Fibroblast of the aortic adventitia (primary cell): Measurements from ENCODE around the gene CD74. TPM values are rescaled to one million over a fixed set of nuclear protein-coding genes. Genes with fewer than 3 reads are reported as not detected.

Experiments
- DNase-seq: peaks from one replicate; pipeline ENCODE4 v3.0.0-alpha.2; 2010; ENCODE audit warnings: low read depth
- H3K4me3 ChIP-seq: 2 replicates; pipeline ENCODE4 v1.5.1; 2011; ENCODE audit warnings: low read depth, mild to moderate bottlenecking, control low read depth, low read length, moderate library complexity
- CTCF ChIP-seq: IDR thresholded peaks from 2 replicates; pipeline ENCODE4 v1.5.1; 2011; ENCODE audit warnings: mild to moderate bottlenecking, low read length, control low read depth, inconsistent platforms; ENCODE audit not compliant: insufficient read depth
- total RNA-seq: library from RNA; depleted of rRNA; stranded (reverse); fragments of >200 nt; gene quantifications from 2 replicates; pipeline ENCODE4 v1.2.3, GENCODE V29; 2012; ENCODE audit warnings: low replicate concordance

CD74 gene
- total RNA-seq, 1 donor = 1.1 TPM

GRCh38 chr5:150408231-150408943, 4.3 kb downstream of the CD74 start:
- DNase-seq = no peak
- H3K4me3 ChIP-seq = no peak overlapping the region

GRCh38 chr5:150407096-150407720, 5.5 kb downstream of the CD74 start:
- no peak overlapping the region for H3K4me3 ChIP-seq
- no peak for DNase-seq
- no peak for TF ChIP-seq CTCF

More at GRCh38 chr5:150408231-150408943, 4.3 kb downstream of the CD74 start:
- no peak for TF ChIP-seq CTCF

- no peak for TF ChIP-seq CTCF
- DNase-seq = no peak
- no peak overlapping the region for H3K4me3 ChIP-seq
These were observed 6.0 kb downstream of the CD74 start for GRCh38 chr5:150406723-150407095.

- H3K4me3 ChIP-seq = no peak overlapping the region
- TF ChIP-seq CTCF = no peak
- no peak for DNase-seq
These were observed 6.5 kb downstream of the CD74 start for GRCh38 chr5:150406103-150406722.

- DNase-seq = no peak
- TF ChIP-seq CTCF = no peak
- H3K4me3 ChIP-seq = no peak overlapping the region
These were observed 7.5 kb downstream of the CD74 start for GRCh38 chr5:150404941-150405816.

- no peak for DNase-seq
- no peak overlapping the region for H3K4me3 ChIP-seq
- TF ChIP-seq CTCF = no peak
These were observed 8.2 kb downstream of the CD74 start for GRCh38 chr5:150404535-150404934.
